HG03135 (cell line): ENCODE measurements around the gene NVL.
"Not testable (repeated sequence)": the region's sequence is repeated elsewhere in the genome, so short reads cannot be mapped to it uniquely, and the experiment has no call there.

Experiments
- ATAC-seq: cut with Tn5 transposase; IDR thresholded peaks from one replicate; pipeline ENCODE4 v1.9.1; 2021; ENCODE audit warnings: mild to moderate bottlenecking, moderate library complexity; ENCODE audit not compliant: unreplicated experiment

NVL gene

GRCh38 chr1:224238212-224238611, 91.8 kb downstream of the NVL start:
- no peak for ATAC-seq

GRCh38 chr1:224237119-224237881, 92.7 kb downstream of the NVL start:
- no peak for ATAC-seq

GRCh38 chr1:224235813-224236493, 94.0 kb downstream of the NVL start:
- no peak for ATAC-seq

- no peak for ATAC-seq
Measured at GRCh38 chr1:224234017-224234416, 96.0 kb downstream of the NVL start.

- ATAC-seq: no peak
Measured at GRCh38 chr1:224226849-224227502, 103.0 kb downstream of the NVL start.

- no peak for ATAC-seq
Measured at GRCh38 chr1:224223819-224224714, 105.9 kb downstream of the NVL start.

- no peak for ATAC-seq
Measured at GRCh38 chr1:224219612-224220059, 110.3 kb downstream of the NVL start.

- ATAC-seq: no peak
Measured at GRCh38 chr1:224219011-224219611, 110.9 kb downstream of the NVL start.

- ATAC-seq: no peak
Measured at GRCh38 chr1:224217655-224218623, 112.0 kb downstream of the NVL start.

- ATAC-seq: no peak
Measured at GRCh38 chr1:224216382-224216781, 113.6 kb downstream of the NVL start.

GRCh38 chr1:224213438-224214119, 116.4 kb downstream of the NVL start:
- ATAC-seq: no peak

GRCh38 chr1:224212618-224213061, 117.3 kb downstream of the NVL start:
- no peak for ATAC-seq

GRCh38 chr1:224211206-224211962, 118.6 kb downstream of the NVL start:
- ATAC-seq: no peak

GRCh38 chr1:224205931-224206538, 123.9 kb downstream of the NVL start:
- not testable (repeated sequence) for ATAC-seq

- no peak for ATAC-seq
Measured at GRCh38 chr1:224205438-224205840, 124.5 kb downstream of the NVL start.

GRCh38 chr1:224203243-224204016, 126.5 kb downstream of the NVL start:
- no peak for ATAC-seq

- no peak for ATAC-seq
Measured at GRCh38 chr1:224201853-224202252, 128.1 kb downstream of the NVL start.
